HCT116 (cell line): ENCODE results near the gene HEXIM1. TPM values are rescaled to one million over a fixed set of nuclear protein-coding genes. Genes with fewer than 3 reads are reported as not detected.
A peak's percentile ranks its signal among the peaks of the same experiment; 100 is the strongest.

Source experiments
- ATAC-seq: fragments of 200-7000 bp; cut with Tn5 transposase; 2 replicates; pipeline ENCODE4 v1.9.1; 2020; ENCODE audit warnings: mild to moderate bottlenecking, moderate library complexity
- BruUV-seq: library from RNA; stranded (reverse); fragments of 400-500 nt; replicated peaks from 2 replicates; lab custom pipeline; 2021; lab: Mats Ljungman, UMichigan
- CTCF ChIA-PET: fragments of 300-600 bp; sonication (Branson Sonifier 250); formaldehyde crosslinking; loops from one replicate; lab custom pipeline; 2021; ENCODE audit warnings: antibody characterized with exemption; lab: Charles Lee
- POLR2A ChIA-PET: fragments of 300-600, 350-600 bp; sonication (Branson Sonifier 250); formaldehyde crosslinking; loops from one replicate; lab custom pipeline; 2021; ENCODE audit warnings: antibody characterized with exemption; lab: Charles Lee
- RAD21 ChIA-PET, 2 experiments: fragments of 300-600 bp; sonication (Branson Sonifier 250); formaldehyde crosslinking; loops; one replicate each; lab custom pipeline; 2023; ENCODE audit warnings: low total read pairs in 2 of 2; ENCODE audit not compliant: uncharacterized antibody in 2 of 2, unreplicated experiment in 2 of 2, low non-redundant PET in 1 of 2; lab: Charles Lee
- DNase-seq: peaks from one replicate; pipeline ENCODE4 v3.0.0-alpha.2; 2010; ENCODE audit warnings: low read depth, low spot score
- H2AFZ ChIP-seq: fragments of 200-600 bp; shearing (Covaris generic), sonication (generic); 2 replicates; pipeline ENCODE4 v1.6.1; 2017; ENCODE audit warnings: low read depth, mixed run types, mixed read lengths, antibody characterized with exemption, low read length; ENCODE audit not compliant: poor library complexity, severe bottlenecking
- H3K27ac ChIP-seq: 2 replicates; pipeline ENCODE4 v1.5.1; 2012; ENCODE audit warnings: low read depth, low read length
- H3K27me3 ChIP-seq: fragments of 200-600 bp; sonication (generic); 2 replicates; pipeline ENCODE4 v1.6.1; 2016; ENCODE audit warnings: mixed run types, low read length, mixed read lengths; ENCODE audit not compliant: insufficient read depth
- H3K36me3 ChIP-seq, 2 experiments: fragments of 200-500 bp in 1 of 2; fragments of 200-600 bp in 1 of 2; sonication (Bioruptor generic) in 1 of 2; sonication (generic) in 1 of 2; 2 replicates each; pipeline versions ENCODE4 v1.5.1 to v1.6.1; 2014 to 2016; ENCODE audit warnings: low read length in 2 of 2, inconsistent platforms in 1 of 2, mixed read lengths in 1 of 2, mixed run types in 1 of 2; ENCODE audit not compliant: insufficient read depth in 2 of 2, control insufficient read depth in 1 of 2
- H3K4me1 ChIP-seq, 2 experiments: fragments of 200-600 bp in 1 of 2; sonication (generic) in 1 of 2; 2 replicates each; pipeline versions ENCODE4 v1.5.1 to v1.6.1; 2012 to 2017; ENCODE audit warnings: low read length in 2 of 2, inconsistent platforms in 1 of 2, mild to moderate bottlenecking in 1 of 2, mixed read lengths in 1 of 2, mixed run types in 1 of 2, moderate library complexity in 1 of 2; ENCODE audit not compliant: insufficient read depth in 2 of 2, control insufficient read depth in 1 of 2
- H3K4me2 ChIP-seq: fragments of 200-600 bp; sonication (generic); 2 replicates; pipeline ENCODE4 v1.6.1; 2017; ENCODE audit warnings: mixed run types, low read length, mixed read lengths
- H3K4me3 ChIP-seq, 2 experiments: fragments of 200-600 bp in 1 of 2; sonication (generic) in 1 of 2; replicated peaks in 1 of 2; 2 replicates each; pipeline ENCODE4 v1.5.1; 2011 to 2016; ENCODE audit warnings: low read length in 2 of 2, control low read depth in 1 of 2, low read depth in 1 of 2, mild to moderate bottlenecking in 1 of 2, mixed read lengths in 1 of 2, mixed run types in 1 of 2
- H3K79me2 ChIP-seq: fragments of 200-600 bp; sonication (generic); 2 replicates; pipeline ENCODE4 v1.6.1; 2017; ENCODE audit warnings: mild to moderate bottlenecking, mixed run types, low read length, moderate library complexity, mixed read lengths; ENCODE audit not compliant: insufficient read depth
- H3K9ac ChIP-seq: fragments of 200-600 bp; sonication (generic); 2 replicates; pipeline ENCODE4 v1.6.1; 2016; ENCODE audit warnings: low read length, mixed read lengths
- H3K9me2 ChIP-seq: fragments of 200-600 bp; sonication (generic), shearing (Covaris generic); 2 replicates; pipeline ENCODE4 v1.6.1; 2017; ENCODE audit warnings: mixed run types, mild to moderate bottlenecking, moderate library complexity; ENCODE audit not compliant: insufficient read depth
- H3K9me3 ChIP-seq, 2 experiments: fragments of 200-500 bp in 1 of 2; fragments of 200-600 bp in 1 of 2; sonication (Bioruptor generic) in 1 of 2; sonication (generic) in 1 of 2; 2 replicates each; pipeline ENCODE4 v1.6.1; 2014 to 2017; ENCODE audit warnings: low read length in 2 of 2, mixed read lengths in 2 of 2, inconsistent platforms in 1 of 2, low read depth in 1 of 2, mild to moderate bottlenecking in 1 of 2, mixed run types in 1 of 2, moderate library complexity in 1 of 2; ENCODE audit not compliant: control insufficient read depth in 1 of 2, insufficient read depth in 1 of 2
- H4K20me1 ChIP-seq: fragments of 200-600 bp; sonication (generic), shearing (Covaris generic); 2 replicates; pipeline ENCODE4 v1.6.1; 2017; ENCODE audit warnings: mixed run types, mild to moderate bottlenecking, moderate library complexity; ENCODE audit not compliant: insufficient read depth
- ATF3 ChIP-seq: IDR thresholded peaks from 2 replicates; pipeline ENCODE4 v1.6.1; 2012
- CTCF ChIP-seq, 3 experiments: fragments of 200-600 bp in 1 of 3; sonication (generic) in 1 of 3; IDR thresholded peaks in 2 of 3; conservative IDR thresholded peaks in 1 of 3; 2 replicates each; pipeline ENCODE4 v1.5.1; 2012 to 2017; ENCODE audit warnings: low read depth in 2 of 3, low read length in 2 of 3, antibody characterized with exemption in 1 of 3, borderline replicate concordance in 1 of 3, control low read depth in 1 of 3, mild to moderate bottlenecking in 1 of 3, mixed read lengths in 1 of 3, mixed run types in 1 of 3, moderate library complexity in 1 of 3; ENCODE audit not compliant: insufficient read depth in 1 of 3
- intact Hi-C: fragments of 100-400 bp; cut with micrococcal nuclease; formaldehyde crosslinking; loops from 2 replicates; pipeline ENCODE4 v1.10.0; 2022
- total RNA-seq: library from RNA; stranded (reverse); gene quantifications from one replicate; pipeline ENCODE4 v1.2.1, GENCODE V29; 2021; ENCODE audit not compliant: unreplicated experiment

The HEXIM1 gene
- total RNA-seq, 1 experiment from 2014 or later: 58.0 TPM

- no peaks in the 10 kb centered on the region for H3K36me3 ChIP-seq
- H3K4me2 ChIP-seq: peak overlapping the region; percentile 67
- BruUV-seq: no TSS peak
- no peak for ATAC-seq
- 0 out of 4 replicates have a peak overlapping the region, but pooled peaks of 1 of the 2 experiments have one; percentile 6 for H3K4me3 ChIP-seq
- H3K4me1 ChIP-seq: peaks cover 59 to 63% of the 10 kb centered on the region in 2 experiments
- ChIA-PET CTCF (interaction anchor here (1.0 to 1.4 kb wide), 2 partner anchors 22 to 40 kb away, joined by 6 to 10 read pairs; partner anchors contain the start of gene ACBD4), RAD21 (interaction anchor here in 1 of 2 experiments (0.7 kb wide), 1 partner anchor 18 kb away, joined by 3 read pairs; no protein-coding TSS in a partner anchor)
- H3K79me2 ChIP-seq: no peaks in the 10 kb centered on the region
- H4K20me1 ChIP-seq: no peaks in the 10 kb centered on the region
- H3K27me3 ChIP-seq: no peaks in the 10 kb centered on the region
- intact Hi-C loops: no loop called here
- H3K9me3 ChIP-seq: no peaks in the 10 kb centered on the region
- H3K9me2 ChIP-seq: no peaks in the 10 kb centered on the region
- peak overlapping the region; percentile 41 for H3K27ac ChIP-seq
- TF ChIP-seq CTCF (IDR thresholded peaks at IDR 0.05 in 2 of 3, conservative IDR thresholded peaks at IDR 0.05 in 1 of 3; ENCODE audit: borderline replicate concordance in 1 of 3, insufficient read depth in 1 of 3, low read depth in 2 of 3, low read length in 2 of 3): no peak
- TF ChIP-seq, all 23 proteins: peak for 0
- Histone ChIP-seq H3K9ac (peak overlapping the region; percentile 19), H2AFZ (peak overlapping the region; percentile 91)
- POLR2A ChIA-PET: interaction anchor here (0.7 to 7.0 kb wide), 8 partner anchors 9 to 130 kb away, joined by 3 to 176 read pairs (median 5); partner anchors contain the start of genes ACBD4, HEXIM1 and HEXIM2
- DNase-seq: no peak
Observed at GRCh38 chr17:45175759-45176115, 27.5 kb downstream of the HEXIM1 start.

GRCh38 chr17:45177563-45177962 lies 29.3 kb downstream of the HEXIM1 start:
- no peak for TF ChIP-seq ATF3
- DNase-seq: no peak
- ChIA-PET RAD21 (no interaction called here), POLR2A (interaction anchor here (1.0 to 7.0 kb wide), 3 partner anchors 16 to 29 kb away, joined by 3 to 176 read pairs (median 21); partner anchors contain the start of genes HEXIM1 and HEXIM2), CTCF (no interaction called here)
- Histone ChIP-seq H2AFZ (no peak overlapping the region), H3K27ac (no peak overlapping the region; the same call in 1 of the 2 replicates), H3K4me2 (no peak overlapping the region), H3K4me1 (peaks cover 43 to 48% of the 10 kb centered on the region in 2 experiments), H4K20me1 (no peaks in the 10 kb centered on the region), H3K79me2 (no peaks in the 10 kb centered on the region), H3K9ac (no peak overlapping the region), H3K27me3 (no peaks in the 10 kb centered on the region), H3K9me3 (no peaks in the 10 kb centered on the region), H3K9me2 (no peaks in the 10 kb centered on the region), H3K4me3 (no peak overlapping the region), H3K36me3 (no peaks in the 10 kb centered on the region)
- ATAC-seq: no peak
- no TSS peak for BruUV-seq
- intact Hi-C loops: no loop called here
